ENCODE data around the gene MICB.

GRCh38 chr6:31450751-31451150 lies 47.2 kb upstream of the MICB start:
- TF ChIP-seq CTCF (conservative IDR thresholded peaks at IDR 0.05 in 1 of 2, IDR thresholded peaks at IDR 0.05 in 1 of 2; ENCODE audit: extremely low read depth in 1 of 2, insufficient read depth in 1 of 2, low read depth in 1 of 2, low read length in 2 of 2) (no peak), EZH2 (IDR thresholded peaks at IDR 0.05; ENCODE audit: borderline replicate concordance, low read length) (no peak)
